IPS-20b (cell line): ENCODE data around the gene ARIH2.

Experiments used
- H3K27ac ChIP-seq: one replicate; pipeline ENCODE4 v1.5.1; 2013; ENCODE audit warnings: low read length
- H3K27me3 ChIP-seq: 2 replicates; pipeline ENCODE4 v1.6.1; 2013; ENCODE audit warnings: mild to moderate bottlenecking, low read length, inconsistent platforms; ENCODE audit not compliant: insufficient read depth
- H3K36me3 ChIP-seq: 2 replicates; pipeline ENCODE4 v1.6.1; 2013; ENCODE audit warnings: low read depth, mild to moderate bottlenecking, inconsistent platforms, low read length, moderate library complexity; ENCODE audit not compliant: insufficient read depth
- H3K4me1 ChIP-seq: 2 replicates; pipeline ENCODE4 v1.6.1; 2013; ENCODE audit warnings: mild to moderate bottlenecking, control low read depth, inconsistent platforms, low read length, moderate library complexity; ENCODE audit not compliant: insufficient read depth
- H3K4me3 ChIP-seq: 2 replicates; pipeline ENCODE4 v1.5.1; 2013; ENCODE audit warnings: mild to moderate bottlenecking, low read length, inconsistent platforms
- H3K9ac ChIP-seq: 2 replicates; pipeline ENCODE4 v1.6.1; 2013; ENCODE audit warnings: low read depth, mild to moderate bottlenecking, inconsistent platforms, low read length, moderate library complexity
- H3K9me3 ChIP-seq: 2 replicates; pipeline ENCODE4 v1.6.1; 2013; ENCODE audit warnings: mild to moderate bottlenecking, low read depth, low read length, inconsistent platforms; ENCODE audit not compliant: insufficient read depth

The ARIH2 gene

GRCh38 chr3:48918388-48919214 is at the start of gene ARIH2:
ARIH2 (plus strand) TSS chr3:48918842; CDS start chr3:48927559, 8,717 bp downstream.
- peaks cover 21% of the 10 kb centered on the region; the same call in 1 of the 2 replicates for H3K36me3 ChIP-seq
- H3K9me3 ChIP-seq = no peaks in the 10 kb centered on the region
- no peaks in the 10 kb centered on the region for H3K27me3 ChIP-seq
- H3K4me1 ChIP-seq = no peaks in the 10 kb centered on the region
- peak within 1 kb of the TSS; percentile 7 for H3K27ac ChIP-seq
- H3K4me3 ChIP-seq = peak within 1 kb of the TSS; percentile 93
- peak within 1 kb of the TSS; percentile 80 for H3K9ac ChIP-seq

GRCh38 chr3:48877671-48878070 is 41.0 kb upstream of the ARIH2 start:
- Histone ChIP-seq H3K4me3 (no peak overlapping the region), H3K36me3 (no peaks in the 10 kb centered on the region), H3K9ac (no peak overlapping the region), H3K4me1 (no peaks in the 10 kb centered on the region), H3K27me3 (no peaks in the 10 kb centered on the region), H3K27ac (no peak overlapping the region), H3K9me3 (no peaks in the 10 kb centered on the region)

- Histone ChIP-seq H3K27me3 (no peaks in the 10 kb centered on the region), H3K9ac (no peak overlapping the region), H3K36me3 (no peaks in the 10 kb centered on the region), H3K4me1 (no peaks in the 10 kb centered on the region), H3K9me3 (no peaks in the 10 kb centered on the region), H3K4me3 (no peak overlapping the region), H3K27ac (no peak overlapping the region)
Observed at GRCh38 chr3:48879307-48879993, 39.2 kb upstream of the ARIH2 start.

GRCh38 chr3:48879994-48880377 is 38.7 kb upstream of the ARIH2 start:
- Histone ChIP-seq H3K9ac (no peak overlapping the region), H3K4me1 (no peaks in the 10 kb centered on the region), H3K27me3 (no peaks in the 10 kb centered on the region), H3K9me3 (no peaks in the 10 kb centered on the region), H3K4me3 (no peak overlapping the region), H3K27ac (no peak overlapping the region), H3K36me3 (no peaks in the 10 kb centered on the region)

- no peak overlapping the region for H3K9ac ChIP-seq
- H3K9me3 ChIP-seq = no peaks in the 10 kb centered on the region
- H3K27me3 ChIP-seq = no peaks in the 10 kb centered on the region
- H3K36me3 ChIP-seq = no peaks in the 10 kb centered on the region
- H3K4me1 ChIP-seq = no peaks in the 10 kb centered on the region
- no peak overlapping the region for H3K4me3 ChIP-seq
- H3K27ac ChIP-seq = no peak overlapping the region
Observed at GRCh38 chr3:48881006-48881405, 37.6 kb upstream of the ARIH2 start.

- H3K36me3 ChIP-seq = no peaks in the 10 kb centered on the region
- H3K27ac ChIP-seq = no peak overlapping the region
- H3K4me1 ChIP-seq = no peaks in the 10 kb centered on the region
- no peaks in the 10 kb centered on the region for H3K9me3 ChIP-seq
- H3K9ac ChIP-seq = no peak overlapping the region
- no peak overlapping the region for H3K4me3 ChIP-seq
- H3K27me3 ChIP-seq = no peaks in the 10 kb centered on the region
Observed at GRCh38 chr3:48881652-48882114, 37.0 kb upstream of the ARIH2 start.

- Histone ChIP-seq H3K36me3 (no peaks in the 10 kb centered on the region), H3K9me3 (no peaks in the 10 kb centered on the region), H3K27me3 (no peaks in the 10 kb centered on the region), H3K4me1 (no peaks in the 10 kb centered on the region), H3K9ac (no peak overlapping the region), H3K27ac (no peak overlapping the region), H3K4me3 (no peak overlapping the region)
Observed at GRCh38 chr3:48885753-48886152, 32.9 kb upstream of the ARIH2 start.

GRCh38 chr3:48891606-48892005 is 27.0 kb upstream of the ARIH2 start:
- Histone ChIP-seq H3K27me3 (no peaks in the 10 kb centered on the region), H3K36me3 (no peaks in the 10 kb centered on the region), H3K4me1 (no peaks in the 10 kb centered on the region), H3K9me3 (no peaks in the 10 kb centered on the region), H3K27ac (no peak overlapping the region), H3K4me3 (no peak overlapping the region), H3K9ac (no peak overlapping the region)

GRCh38 chr3:48894516-48894915 is 24.1 kb upstream of the ARIH2 start:
- 0 out of 2 replicates have a peak, but pooled peaks cover 6% of the 10 kb centered on the region for H3K4me1 ChIP-seq
- no peak overlapping the region for H3K27ac ChIP-seq
- no peak overlapping the region for H3K9ac ChIP-seq
- no peaks in the 10 kb centered on the region for H3K9me3 ChIP-seq
- no peak overlapping the region for H3K4me3 ChIP-seq
- H3K27me3 ChIP-seq = peaks cover 9% of the 10 kb centered on the region; the same call in 1 of the 2 replicates
- no peaks in the 10 kb centered on the region for H3K36me3 ChIP-seq

- Histone ChIP-seq H3K9ac (no peak overlapping the region), H3K36me3 (no peaks in the 10 kb centered on the region), H3K27ac (no peak overlapping the region), H3K9me3 (no peaks in the 10 kb centered on the region), H3K27me3 (peaks cover 9% of the 10 kb centered on the region; the same call in 1 of the 2 replicates), H3K4me1 (0 out of 2 replicates have a peak, but pooled peaks cover 6% of the 10 kb centered on the region), H3K4me3 (no peak overlapping the region)
Observed at GRCh38 chr3:48896936-48897335, 21.7 kb upstream of the ARIH2 start.

GRCh38 chr3:48897460-48898376 is 20.9 kb upstream of the ARIH2 start:
- Histone ChIP-seq H3K4me3 (peak overlapping the region; percentile 75), H3K9ac (no peak overlapping the region), H3K36me3 (no peaks in the 10 kb centered on the region), H3K9me3 (no peaks in the 10 kb centered on the region), H3K27me3 (peaks cover 9% of the 10 kb centered on the region; the same call in 1 of the 2 replicates), H3K4me1 (0 out of 2 replicates have a peak, but pooled peaks cover 6% of the 10 kb centered on the region), H3K27ac (no peak overlapping the region)
